Measurements from ENCODE around the gene KCNJ18.
"Not testable (repeated sequence)": the region's sequence is repeated elsewhere in the genome, so short reads cannot be mapped to it uniquely, and the experiment has no call there.

KCNJ18 gene

DNA sequence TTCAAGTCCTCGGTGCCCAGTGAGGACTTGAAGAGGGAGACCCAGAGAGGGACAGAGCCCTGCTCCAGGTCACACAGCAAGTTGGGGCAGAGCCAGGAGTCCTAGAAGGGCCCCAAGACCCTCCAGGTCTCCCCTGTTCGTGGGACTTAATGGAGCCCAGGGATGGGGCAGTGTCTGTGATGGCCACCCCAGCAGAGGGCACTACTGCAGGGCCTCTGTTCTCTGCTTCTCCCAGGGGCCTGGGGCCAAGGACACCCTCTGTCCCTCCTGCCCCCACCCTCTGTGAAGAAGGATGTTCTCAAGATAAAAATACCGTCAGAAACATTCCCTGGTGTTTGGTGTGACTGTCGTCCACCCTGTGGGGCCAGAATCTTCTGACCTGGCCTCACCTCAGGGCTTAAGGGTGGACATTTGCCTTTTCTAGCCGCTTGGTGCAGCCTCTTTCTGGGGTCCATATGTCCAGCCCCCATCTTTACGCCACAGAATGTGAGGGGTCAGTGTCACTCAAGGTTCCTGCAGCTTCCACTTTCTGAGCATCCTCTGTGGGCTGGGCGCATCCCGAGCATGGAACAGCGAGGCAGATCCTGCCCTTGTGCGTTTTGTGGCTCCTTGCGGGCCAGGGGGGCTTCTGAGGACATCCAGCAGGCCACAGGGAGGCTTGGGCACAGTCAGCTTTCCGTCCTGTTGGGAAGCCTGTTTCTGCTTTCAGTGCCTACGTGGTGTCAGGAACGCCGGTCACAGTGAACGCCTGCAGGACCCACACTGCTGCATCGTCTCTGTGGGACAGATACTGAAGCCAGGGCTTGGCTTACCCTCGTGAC, at the start of gene KCNJ18:
TSS of gene KCNJ18 (plus strand) at position 641 of the 821 bp plus-strand sequence. CDS start 10,264 bp downstream, outside the sequence.
- DNase-seq (ENCODE audit: low read depth) = not testable (repeated sequence)

DNA sequence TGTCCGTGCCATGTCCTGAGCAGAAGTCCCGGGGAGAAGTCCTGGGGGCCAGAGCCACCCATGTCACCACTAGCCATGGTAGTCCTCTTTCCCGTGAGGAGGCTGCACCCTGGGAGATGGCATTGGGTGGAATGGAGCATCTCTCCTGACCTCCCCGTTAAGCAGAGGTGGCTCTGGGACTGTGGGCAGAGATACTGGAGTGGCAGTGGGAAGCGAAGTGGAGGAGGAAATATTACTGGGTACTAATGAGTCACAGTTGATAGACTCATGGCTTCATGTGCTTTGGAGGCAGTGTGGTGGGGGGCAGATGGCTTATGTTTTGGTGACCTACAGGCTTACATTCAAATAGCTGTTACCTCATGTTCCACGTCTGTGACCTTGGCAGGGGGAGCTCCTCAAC, 44.2 kb upstream of the KCNJ18 start:
- DNase-seq (ENCODE audit: low read depth) = not testable (repeated sequence)

DNA sequence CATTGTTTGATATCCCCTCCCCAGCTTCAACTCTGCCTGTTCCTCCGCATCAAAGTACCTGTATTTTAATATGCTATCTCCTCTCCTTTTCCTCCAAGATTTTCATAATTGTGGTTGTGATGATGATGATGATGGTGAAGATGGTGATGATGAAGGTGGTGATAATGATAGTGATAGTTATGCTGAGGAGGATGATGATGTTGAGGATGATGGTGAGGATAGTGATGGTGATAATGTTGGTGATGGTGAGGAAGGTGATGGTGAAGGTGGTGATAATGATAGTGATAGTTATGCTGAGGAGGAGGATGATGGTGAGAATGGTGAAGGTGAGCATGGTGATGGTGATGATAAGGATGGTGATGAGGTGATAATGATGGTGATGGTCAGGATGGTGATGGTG, 42.3 kb upstream of the KCNJ18 start:
- DNase-seq (ENCODE audit: low read depth) = not testable (repeated sequence)

DNA sequence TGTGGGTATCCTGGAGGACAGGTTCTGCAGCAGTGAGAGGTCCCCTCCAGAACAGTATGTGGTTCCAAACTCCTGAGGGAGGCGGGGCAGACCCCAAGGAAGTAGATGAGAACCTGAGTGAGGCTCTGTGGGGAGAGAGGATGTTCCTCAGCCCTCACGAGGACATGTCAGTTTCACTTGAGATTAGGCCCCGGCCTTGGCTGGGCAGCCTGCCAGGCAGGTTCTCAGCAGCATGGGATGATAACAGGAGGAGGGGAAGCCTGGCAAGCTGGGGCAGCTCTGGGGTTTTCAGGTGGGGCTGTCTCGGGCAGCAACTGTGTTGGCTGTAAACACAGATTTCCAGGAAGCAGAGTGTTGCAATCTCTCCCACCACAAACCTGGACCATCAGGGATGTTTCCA, 40.3 kb upstream of the KCNJ18 start:
- not testable (repeated sequence) for DNase-seq (ENCODE audit: low read depth)

DNA sequence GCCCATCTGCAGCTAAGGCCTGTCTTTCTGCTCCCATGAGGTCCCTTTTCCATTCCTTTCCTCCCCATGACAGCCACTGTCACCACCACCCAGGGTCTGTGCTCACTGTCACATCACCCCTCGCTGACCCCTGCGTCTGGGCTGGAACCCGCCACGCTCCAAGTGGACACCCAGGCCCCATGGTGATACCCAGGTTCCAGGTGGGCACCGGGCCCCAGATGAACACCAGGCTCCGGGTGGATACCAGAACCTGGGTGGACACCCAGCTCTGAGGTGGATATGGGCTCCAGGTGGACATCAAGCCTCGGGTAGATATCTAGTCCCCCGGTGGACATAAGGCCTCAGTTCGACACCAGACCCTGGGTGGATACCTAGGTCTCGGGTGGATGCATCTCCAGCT, 39.1 kb upstream of the KCNJ18 start:
- not testable (repeated sequence) for DNase-seq (ENCODE audit: low read depth)

DNA sequence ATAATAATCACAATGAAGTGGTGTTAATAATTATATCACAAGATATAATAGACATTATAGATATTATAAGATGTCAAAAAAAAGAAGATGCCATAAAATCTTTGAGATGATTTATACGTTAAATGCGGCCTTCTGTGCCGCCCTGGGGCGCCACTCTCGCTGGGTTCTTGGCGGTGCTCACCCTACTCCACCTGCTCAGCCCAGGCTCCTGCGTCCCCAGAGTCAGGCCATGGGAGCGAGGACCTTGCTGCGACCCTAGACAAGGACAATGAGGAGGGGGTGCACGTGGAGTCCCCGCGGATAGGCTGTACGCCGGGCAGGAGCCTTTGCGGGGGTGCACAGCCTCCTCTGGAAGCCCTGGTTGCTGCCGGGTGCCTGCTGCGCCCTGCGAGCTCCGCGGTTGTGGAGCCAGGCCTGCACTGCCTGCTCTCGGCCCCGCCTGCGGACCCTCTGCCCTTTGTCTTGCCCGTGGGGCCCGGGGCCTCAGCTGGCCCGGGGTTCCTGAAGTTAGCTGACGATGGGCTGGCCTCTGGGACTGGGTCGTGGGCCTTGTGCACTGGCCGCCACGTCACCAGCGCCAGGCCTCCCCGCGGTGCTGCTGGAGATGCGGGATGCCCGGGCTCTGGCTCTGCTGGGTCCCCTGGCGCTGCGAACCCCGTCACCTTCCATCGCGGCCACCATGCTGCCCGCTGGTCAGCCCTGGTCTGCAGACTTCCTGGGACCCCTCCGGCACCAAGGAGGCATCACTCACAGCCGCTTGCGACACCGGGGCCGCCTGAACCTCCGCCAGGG, 35.6 kb upstream of the KCNJ18 start:
- not testable (repeated sequence) for DNase-seq (ENCODE audit: low read depth)

DNA sequence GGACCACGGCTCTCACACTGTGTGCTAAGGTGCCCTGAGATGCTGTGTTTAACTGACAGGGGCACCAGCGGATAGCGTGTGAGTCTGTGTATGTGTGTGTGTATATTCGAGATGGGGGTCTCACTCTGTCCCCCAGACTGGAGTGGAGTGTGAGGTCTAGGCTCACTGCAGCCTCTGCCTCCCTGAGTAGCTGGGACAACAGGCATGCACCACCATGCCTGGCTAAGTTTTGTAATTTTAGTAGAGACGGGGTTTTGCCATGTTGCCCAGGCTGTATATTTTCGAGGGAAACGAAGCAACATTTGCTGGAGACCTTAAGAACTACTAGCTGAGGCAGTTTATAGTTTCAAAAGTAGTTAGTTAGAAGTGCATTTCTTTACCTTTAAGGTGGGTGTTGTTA, 32.7 kb upstream of the KCNJ18 start:
- not testable (repeated sequence) for DNase-seq (ENCODE audit: low read depth)

DNA sequence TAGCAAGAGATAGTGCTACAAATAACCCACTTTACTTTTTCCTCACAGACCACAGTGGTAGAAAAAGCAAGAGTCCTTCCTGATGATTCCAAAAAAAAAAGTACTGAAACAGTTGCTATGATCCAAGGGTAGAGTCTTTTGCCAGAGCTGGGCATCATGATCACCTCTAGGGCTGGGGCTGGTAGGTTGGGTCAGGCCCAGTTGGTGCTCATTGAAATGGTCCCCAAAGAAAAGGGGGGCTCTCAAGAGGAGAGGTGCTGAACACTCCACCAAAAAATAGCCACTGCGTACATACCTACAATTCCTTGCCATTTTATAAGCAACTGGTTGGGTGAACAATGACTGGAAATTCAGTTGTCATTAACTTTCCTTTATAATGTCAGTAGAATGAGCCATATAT, 30.9 kb upstream of the KCNJ18 start:
- DNase-seq (ENCODE audit: low read depth) = not testable (repeated sequence)

DNA sequence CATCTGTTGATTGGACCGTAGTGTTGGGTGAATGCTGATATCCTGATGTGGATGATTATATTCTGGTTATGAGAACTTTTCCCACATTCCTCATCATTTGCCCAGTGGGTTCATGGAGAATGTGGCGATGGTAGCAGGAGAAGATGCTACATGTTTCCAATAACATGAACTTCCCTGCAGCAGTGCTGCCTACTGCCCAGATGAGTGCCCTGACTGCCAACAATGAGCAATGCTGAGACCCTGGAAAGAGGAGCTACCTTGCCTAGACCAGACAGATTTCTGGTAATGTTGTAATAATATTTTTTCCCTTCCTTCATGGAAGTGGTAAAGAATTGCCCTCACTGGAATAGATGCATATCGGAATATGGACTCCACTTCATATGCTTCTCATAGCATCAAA, 29.2 kb upstream of the KCNJ18 start:
- DNase-seq (ENCODE audit: low read depth) = not testable (repeated sequence)

DNA sequence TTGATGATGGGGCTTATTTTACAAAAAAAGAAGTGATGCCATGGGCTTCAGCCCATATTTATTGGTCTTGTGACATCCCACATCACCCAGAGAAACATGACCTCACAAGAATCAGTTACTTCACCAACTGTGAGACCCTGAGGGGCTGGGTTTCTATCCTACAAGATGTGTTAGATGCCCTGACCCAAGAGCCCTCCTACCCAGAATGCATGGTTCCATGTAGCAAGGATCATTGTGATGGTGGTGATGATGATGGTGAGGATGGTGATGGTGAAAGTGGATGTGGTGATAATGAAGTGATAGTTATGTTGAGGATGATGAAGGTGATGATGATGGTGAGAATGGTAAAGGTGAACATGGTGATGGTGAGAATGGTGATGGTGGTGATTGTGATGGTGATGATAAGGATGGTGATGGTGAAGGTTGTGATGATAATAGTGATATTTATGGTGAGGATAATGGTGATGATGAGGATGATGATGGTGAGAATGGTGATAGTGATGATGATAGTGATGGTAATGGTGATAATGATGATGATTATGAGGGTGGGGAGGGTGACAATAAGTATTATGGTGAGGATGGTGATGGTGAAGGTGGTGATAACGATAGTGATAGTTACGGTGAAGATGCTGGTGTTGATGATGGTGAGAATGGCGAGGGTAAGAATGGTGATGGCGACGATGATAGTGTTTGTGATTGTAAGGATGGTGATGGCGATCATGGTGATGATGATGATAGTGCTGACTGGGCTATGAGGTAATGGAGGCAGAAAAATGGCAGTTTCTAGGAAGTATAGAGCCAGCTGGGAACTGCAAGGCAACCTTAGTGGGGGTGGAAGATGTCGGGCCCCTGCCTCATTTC, 28.5 kb upstream of the KCNJ18 start:
- DNase-seq (ENCODE audit: low read depth) = not testable (repeated sequence)

DNA sequence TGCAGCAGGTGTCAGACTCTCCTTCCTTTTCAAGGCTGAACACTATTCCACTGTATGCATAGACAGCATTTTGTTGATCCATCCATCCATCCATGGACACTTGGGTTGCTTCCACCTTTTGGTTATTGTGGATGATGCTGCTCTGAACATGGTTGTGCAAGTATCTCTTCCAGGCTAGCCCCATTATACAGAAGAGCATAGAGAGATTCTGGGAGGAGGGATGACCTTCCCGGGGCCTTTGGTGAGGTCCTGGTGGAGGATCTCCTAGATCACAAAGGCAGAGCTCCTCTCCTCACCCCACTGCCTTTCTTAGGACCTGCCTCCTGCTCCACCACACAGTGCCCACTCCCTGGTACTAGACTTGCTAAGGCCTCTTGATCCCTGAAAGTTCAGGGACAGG, 27.2 kb upstream of the KCNJ18 start:
- DNase-seq (ENCODE audit: low read depth) = not testable (repeated sequence)

DNA sequence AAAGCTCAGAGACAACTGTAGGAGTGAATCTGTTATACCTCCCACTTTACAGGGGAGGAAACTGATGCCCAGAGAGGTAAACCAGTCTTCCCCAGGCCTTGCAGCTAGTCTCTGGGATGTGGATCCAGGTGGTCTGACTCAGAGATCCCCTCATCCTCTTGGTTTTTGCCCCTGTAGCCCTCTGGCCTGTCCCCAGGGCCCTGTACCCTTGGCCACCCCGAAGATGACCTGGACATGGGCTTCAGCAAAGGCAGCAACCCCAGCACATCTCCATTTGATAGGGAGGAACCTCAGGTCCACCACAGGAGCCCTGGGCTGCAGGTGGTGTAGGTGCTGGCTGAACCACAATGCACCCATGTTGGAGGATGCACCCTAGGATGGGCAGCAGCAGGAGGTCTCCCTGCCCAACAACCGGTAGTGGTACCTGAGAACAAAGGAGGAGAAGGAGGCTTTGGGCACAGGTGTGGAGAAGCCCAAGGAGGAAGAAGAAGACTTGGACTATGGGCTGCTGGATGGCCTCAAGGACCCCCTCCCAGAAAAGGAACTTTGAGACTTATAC, 26.3 kb upstream of the KCNJ18 start:
- not testable (repeated sequence) for DNase-seq (ENCODE audit: low read depth)

DNA sequence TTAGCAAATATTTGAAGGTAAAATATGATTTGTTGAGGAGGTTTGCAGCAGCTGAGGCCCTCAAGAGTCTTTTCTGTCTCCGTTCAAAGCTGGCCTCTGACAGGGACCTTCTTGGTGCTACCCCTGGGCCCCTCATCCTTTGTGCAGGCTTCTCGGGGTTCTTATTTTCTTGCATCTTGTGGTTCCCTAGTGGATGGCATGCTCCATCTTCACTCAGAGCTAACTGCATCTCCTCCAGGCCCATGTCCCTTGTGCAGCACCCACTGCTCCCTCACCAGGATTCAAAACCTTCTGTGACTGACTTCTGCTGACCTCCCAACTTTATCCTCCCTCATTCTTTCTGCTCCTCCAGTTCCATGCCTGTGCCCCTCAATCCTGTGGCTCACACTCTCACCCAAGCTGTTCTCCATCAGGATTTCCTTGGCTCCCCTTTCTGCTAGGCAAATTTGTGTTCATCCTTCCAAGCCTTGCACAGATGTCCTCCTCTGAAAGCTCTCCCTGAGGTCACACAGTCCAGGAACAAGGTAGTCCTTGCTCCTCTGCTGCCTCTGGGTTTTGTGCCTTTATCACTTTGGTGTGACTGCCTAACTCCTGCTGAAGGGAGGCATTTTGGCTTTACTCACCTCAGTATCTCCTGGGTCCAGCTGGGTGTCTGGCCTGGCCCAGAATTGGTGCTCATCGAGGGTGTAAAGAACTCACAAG, 25.5 kb upstream of the KCNJ18 start:
- DNase-seq (ENCODE audit: low read depth) = not testable (repeated sequence)

DNA sequence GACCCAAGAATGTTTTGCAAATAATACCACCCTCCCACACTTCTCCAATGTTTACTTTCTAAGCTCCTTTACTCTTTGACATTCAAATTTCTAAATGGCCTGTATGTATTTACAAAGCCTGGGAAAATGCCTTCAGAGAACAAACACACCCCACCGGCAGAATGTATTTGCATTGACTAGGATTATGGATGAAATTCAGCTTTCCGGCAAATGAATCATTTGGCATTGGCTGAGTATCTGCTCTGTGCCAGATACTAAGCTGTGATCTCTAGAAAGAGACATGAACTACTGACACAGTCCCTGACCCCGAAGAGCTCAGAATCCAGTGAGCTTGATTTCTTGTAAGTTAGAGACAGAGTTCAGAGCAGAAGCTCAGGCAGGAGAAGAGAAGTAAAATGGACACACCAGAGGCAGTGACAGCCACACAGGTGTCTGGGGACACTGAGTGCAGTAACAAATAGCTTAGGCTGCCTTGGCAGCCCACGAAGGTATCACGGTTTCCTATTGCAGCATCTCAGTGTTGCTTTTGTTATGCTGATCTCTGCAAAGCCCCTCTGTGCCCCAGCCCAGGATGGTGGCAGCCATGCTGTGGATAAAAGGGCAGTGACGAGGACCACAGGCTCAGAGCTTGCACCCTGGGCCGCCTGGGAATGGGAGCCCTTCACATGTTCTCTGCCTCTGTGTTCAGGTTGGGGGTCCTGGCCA, 24.8 kb upstream of the KCNJ18 start:
- DNase-seq (ENCODE audit: low read depth) = not testable (repeated sequence)

DNA sequence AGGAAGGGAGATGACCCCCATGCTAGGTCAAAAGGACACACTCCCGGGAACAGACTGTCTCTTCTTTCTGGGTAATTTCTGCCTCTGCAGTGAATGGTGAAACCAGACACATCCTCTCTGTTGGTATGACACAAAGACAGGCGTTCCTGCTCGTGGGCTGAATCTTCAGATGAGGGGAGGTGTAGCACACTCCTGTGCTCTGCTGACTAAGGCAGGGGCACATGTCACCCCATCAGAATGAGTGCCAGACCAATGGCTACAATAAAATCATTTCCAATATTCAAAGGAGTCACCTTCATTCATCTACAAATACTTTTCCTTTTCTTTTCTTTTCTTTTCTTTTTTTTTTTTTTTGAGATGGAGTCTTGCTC, 24.2 kb upstream of the KCNJ18 start:
- not testable (repeated sequence) for DNase-seq (ENCODE audit: low read depth)

DNA sequence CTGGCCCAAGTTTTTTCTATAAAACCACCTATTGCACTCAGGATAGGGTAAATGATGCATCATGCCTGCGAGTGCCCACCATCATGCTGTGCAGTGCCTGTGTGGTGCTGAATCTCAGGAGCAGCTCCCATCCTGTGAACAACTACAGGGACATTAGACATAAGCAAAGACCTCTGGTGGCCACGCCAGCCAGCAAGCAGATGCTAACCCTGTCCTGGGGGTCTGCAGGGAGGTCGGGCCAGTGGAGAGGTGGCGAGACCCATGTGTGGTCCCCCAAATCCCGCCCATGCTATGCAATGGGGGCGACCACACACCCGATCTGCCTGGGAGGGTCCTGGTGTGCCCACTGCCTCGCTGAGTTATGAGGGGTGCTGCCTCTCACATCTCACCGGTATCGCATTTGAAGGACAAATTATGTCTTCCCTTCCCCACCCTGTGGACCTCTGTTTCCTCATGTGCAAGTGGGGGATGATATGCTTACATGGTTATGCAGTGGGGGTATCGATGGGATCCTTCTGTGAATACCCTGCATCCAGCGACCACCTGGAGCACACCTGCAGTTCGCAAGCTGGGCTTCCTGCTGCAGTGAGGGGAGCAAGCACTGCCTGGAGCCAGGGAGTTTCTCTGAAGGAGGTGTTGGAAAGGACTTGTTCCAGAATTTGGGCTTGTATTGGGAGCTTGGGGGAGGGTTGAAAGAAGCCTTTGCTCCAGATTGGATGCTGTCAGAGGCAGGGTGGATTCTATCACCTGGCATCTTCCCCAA, 23.4 kb upstream of the KCNJ18 start:
- DNase-seq (ENCODE audit: low read depth) = not testable (repeated sequence)

DNA sequence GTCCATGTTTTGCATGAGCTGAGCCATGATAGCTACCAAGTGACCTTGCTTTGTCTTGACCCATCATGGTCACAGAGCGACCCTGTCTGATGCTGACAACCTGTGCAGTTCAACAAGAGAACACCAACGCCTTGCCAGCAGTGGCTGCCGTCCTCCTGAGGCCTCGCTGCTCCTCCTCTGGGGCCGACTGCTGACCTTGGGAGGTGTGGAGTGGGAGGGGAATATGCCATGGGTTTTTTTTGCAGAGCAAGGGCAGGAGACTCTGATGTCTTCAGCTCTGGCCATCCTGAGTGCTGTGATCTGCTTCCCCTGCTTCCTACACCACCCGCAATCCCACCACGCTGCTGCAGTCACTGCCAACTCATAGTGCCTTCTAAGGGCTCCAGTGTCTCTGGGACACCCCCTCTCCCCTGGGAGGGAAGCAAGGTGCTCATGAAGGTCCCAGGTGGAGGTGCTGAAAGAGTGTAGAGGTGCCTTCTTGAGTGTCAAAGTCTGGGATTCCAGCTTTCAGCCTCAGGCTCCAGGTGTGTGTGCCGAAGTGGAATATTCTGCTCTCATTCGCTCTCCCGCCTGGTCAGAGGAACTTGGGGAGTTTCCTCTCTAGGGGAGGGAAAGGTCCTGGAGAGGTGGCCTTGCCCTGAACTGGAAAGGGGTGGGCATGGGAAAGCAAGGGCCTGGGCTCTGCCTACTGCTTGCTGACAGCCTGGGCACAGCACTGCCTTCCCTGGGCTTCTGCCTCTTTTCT, 22.5 kb upstream of the KCNJ18 start:
- not testable (repeated sequence) for DNase-seq (ENCODE audit: low read depth)

DNA sequence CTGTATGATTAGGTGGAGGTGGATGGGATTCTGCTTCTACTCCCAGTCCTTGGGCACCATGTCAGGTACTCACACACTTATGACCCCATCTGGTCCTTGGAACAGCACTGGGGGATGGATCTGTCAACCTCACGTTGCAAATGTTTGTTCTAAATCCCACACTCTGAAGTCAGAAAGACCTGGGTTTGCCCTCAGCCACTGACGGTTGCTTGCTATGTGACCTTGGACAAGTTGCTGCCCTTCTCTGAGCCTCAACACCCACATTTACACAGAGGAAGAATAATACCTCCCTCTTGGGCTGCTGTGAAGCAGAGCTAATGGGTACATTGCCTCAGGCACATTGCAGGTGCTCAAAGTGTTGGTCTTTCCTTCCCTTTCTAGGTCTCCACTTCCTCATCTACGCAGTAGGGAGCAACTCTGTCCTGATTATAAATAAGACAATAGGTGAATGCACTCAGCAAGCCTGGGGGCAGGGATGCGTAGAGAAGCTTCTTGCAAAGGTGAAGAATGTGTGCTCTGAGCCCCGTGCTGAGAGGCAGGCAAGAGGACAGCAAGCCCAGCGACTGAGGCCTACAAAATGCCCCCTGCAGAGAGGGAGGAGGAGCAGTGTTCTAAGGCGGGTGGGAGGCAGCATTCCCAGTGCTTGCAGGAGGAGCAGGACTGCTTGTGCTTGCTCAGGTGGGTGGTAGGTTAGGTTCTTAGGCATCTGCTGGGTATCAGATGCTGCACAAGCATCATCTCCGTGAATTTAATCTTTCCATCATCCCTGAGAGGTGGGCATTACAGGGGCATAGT, 21.8 kb upstream of the KCNJ18 start:
- DNase-seq (ENCODE audit: low read depth) = not testable (repeated sequence)

All from CMK (cell line).